Dedifferentiated amniotic fluid mesenchymal stem cell (primary cell): ENCODE data around the gene GNPAT.

Experiments
- DNase-seq: peaks from one replicate; pipeline ENCODE4 v3.0.0-alpha.2; 2016; ENCODE audit errors: extremely low spot score

Gene GNPAT

DNA sequence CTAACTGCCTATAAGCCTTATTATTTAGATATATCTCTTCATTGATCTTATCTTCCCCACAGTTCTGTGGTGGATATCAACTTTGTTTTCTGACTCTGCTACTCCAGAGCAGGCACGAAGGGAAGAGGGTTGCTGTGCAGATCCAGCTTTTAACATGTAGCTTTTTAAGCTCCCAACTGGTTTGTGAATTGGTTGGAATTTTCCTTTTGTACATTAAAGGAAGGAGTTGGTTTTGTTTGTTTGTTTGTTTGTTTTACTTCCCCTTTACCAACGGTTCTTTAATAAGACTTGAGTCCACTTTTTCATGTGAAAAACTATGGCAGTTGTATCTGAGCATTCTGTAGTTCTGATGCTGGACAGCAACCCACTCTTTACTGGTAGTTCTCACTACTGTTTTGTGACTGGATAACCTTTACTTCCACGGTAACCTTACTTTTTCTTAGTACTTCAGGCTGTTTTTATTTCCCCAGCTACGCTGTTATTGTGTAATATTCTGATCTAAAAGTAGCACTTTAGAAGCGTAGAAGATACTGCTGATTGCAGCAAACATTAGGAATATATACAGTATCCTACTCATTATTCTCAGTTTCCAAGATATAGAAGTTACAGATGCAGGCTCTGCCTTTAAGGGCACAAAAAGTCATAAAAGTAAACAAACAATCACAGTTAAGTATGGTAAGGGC lies 1.6 kb downstream of the GNPAT start:
- DNase-seq, result no peak

DNA sequence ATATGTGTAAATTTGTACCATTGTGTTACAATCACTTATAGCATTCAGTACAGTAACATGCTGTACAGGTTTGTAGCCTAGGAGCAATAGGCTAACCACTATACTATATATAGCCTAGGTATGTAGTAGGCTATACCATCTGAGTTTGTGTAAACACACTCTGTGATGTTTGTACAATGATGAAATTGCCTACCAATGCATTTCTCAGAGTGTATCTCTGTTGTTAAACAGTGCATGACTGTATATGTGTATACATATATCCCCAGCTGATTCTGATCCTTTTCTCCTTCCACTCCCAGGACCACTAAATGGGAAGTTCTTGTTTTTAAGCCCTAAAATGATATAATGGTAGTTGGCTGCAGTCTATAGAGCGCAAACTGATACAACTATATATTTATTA lies 7.8 kb downstream of the GNPAT start:
- DNase-seq, result no peak

DNA sequence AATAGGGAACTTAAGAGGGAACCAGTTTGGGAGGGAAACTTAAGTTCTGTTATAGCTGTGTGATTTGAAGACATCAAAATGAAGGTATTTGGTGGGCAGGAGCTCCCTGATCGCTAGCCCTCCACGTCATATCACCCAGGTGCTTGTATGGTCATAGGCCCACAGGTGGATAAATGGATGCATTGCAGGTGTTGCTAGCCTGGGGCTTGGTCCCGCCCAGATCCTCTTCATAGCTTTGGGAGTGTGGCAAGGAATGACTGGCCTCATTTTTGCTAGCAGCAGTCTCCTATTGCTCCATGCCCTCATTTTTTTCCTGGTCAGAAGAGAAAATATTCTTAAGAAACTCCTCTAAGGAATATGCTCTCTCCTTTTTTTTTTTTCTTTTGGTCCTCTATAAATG lies 11.3 kb downstream of the GNPAT start:
- no peak for DNase-seq

DNA sequence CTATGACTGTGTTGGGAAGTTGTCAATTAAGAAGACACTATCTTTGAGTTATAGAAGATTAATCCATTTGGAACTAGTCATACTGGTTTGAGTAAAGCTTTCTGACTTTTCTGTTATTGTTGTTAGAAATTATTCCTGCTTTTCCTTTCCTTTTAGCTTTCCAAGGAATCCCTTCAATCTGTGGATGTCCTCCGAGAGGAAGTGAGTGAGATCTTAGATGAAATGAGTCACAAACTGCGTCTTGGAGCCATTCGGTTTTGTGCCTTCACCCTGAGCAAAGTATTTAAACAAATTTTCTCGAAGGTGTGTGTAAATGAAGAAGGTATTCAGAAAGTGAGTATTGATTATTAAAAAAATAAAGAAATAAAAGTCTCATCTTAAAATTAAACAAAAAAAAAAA lies 19.3 kb downstream of the GNPAT start:
- DNase-seq, result no peak

DNA sequence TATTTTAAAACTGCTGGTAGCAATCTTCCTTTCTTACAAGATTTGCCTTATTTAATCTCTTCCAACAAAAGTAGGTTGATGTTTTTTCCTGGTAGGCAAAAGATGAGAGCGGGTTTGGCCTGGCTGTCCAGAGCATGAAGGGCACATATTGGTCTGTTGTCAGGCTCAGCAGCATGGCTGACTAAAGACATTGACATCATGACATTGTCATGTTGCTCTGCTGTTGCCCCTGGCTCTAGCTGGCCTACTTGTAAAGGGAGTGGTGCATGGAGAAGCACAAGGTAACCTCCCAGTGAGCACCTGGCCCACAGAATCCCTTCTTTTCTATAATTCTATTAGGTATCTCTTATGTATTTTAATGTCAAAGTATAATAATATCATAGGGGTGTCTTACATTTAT lies 23.6 kb downstream of the GNPAT start:
- DNase-seq, result no peak

DNA sequence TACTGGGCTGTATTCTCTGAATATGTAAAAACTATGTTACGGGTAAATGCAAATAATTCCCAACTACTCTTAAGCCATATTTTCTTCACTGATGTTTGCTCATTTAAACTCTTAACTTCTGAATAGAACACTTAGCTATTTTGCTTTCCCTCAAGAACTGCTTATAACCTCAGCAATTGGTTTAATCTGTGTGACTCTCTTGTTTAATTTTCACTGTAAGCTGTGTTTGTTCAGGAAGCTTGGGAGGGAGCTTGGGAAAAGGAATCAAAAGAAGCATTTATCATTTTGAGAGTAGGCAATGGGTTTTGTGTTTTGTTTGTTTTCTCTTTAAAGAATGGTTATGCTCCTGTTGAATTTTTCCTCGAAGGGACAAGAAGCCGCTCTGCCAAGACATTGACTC lies 24.4 kb downstream of the GNPAT start:
- no peak for DNase-seq

DNA sequence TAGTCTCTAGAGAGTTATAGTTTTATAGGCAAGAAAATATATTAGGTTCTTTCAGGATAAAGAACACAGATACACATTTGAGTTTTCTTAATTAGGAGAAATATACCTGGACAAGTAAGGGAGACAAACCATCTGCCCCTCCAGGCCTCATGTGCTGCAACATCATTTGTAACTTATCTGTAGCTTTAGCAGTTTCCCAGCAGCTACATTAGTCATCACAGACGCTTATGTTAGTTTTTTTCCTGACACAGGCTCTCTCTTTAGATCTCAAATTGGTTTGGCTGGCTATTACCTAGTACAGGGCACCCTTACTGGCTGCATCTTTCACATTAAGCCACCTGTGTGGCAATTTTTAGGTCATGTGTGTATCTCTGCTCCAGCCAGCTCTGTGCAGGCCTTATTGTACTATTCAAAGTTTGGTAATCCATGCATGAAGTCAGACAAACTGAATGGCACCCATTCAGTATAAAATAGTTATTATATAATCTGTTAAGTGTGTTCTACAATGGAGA lies 25.9 kb downstream of the GNPAT start:
- DNase-seq, result no peak

DNA sequence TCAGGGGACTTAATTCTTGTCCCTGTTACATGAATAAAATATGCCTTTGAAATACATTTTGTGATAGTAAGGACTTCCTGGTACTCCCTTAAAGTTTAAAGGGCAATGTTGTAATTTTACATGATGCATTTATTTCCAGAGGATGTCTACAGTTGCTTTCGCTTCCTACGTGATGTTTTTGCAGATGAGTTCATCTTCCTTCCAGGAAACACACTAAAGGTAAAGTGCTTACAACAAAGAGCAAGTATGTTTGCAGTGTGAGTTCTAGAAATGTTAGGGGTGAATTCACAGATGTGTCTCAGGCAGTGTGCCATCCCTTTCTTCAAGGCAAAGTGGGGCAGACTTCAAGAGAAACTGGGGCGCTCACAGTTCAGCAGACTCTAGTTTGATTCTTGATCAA lies 31.2 kb downstream of the GNPAT start:
- DNase-seq, result no peak

DNA sequence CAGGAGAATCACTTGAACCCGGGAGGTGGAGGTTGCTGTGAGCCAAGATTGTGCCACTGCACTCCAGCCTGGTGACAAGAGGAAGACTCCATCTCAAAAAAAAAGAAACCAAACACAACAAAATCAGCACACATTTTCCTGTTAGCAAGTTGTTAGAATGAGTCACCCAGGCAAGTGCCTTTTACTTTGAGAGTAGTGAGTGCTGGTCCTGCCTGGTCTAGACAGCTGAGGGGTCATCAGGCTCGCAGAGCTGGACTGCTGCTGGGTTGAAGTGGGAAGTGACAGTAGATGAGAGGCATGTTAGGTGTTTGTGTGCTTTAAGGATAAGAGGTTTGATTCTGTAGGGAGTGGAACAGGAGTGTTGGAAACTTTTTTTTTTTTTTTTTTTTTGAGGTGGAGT lies 31.9 kb downstream of the GNPAT start:
- no peak for DNase-seq

DNA sequence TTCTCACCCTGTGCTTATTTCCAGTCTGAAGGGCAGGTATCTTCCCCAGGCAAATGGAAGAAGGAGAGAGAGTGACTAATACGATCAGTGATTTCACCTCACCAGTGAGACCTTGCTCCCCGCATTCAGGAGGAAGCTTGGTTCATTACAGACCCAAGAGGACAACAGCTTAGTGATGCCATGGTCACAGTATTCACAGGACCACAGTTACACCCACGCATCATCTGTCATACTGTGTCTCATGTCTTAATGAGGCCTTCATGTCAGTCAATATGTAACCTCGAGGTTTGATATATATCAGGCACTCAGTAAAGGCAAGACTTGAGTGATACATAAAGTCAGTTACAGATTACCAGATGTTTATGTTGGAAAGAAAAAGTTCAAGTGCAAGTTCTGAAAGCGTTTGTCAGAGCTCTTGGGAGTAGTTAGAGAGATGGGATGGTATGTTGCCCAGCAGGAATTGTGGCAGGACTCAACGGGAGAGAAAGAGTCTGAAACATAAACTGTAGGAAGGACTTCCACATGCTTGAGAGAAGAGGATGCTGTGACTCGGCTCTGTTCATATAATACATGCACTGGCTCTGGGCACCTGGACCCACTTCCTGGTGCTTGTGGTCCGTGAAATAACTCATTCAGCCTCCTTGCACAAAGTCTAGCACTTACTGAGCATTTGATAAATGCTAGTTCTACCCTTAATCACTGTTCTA lies 33.3 kb downstream of the GNPAT start:
- no peak for DNase-seq

DNA sequence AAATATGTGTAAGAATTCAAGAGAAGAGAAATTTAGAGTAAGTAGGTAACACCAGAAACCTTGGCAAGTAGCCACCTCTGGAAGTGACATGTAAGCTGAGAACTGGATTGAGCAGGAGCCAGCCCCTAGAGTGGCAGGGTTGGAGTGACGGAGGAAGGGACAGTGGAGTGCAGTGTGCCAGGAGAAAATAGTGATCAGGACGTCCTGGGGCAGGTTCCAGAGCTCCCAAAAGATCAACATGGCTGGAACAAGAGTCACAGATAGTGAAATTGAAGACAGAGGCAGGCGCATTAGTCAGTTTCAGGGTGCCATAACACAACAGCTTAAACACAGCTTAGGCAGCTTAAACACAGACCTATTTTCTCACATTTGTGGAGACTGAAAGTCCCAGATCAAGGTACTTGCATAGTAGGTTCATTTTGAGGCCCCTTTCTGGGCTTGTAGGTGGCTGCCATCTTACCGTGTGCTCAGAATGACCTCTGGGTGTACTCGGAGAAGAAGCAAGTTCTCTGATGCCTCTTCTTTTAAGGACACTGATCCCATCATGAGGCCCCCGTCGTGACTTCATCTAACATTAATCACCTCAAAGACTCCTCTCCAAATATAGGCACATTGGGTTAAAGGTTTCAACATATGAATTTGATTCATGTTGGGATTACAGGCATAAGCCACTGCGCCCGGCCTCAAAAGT lies 37.2 kb downstream of the GNPAT start:
- no peak for DNase-seq

DNA sequence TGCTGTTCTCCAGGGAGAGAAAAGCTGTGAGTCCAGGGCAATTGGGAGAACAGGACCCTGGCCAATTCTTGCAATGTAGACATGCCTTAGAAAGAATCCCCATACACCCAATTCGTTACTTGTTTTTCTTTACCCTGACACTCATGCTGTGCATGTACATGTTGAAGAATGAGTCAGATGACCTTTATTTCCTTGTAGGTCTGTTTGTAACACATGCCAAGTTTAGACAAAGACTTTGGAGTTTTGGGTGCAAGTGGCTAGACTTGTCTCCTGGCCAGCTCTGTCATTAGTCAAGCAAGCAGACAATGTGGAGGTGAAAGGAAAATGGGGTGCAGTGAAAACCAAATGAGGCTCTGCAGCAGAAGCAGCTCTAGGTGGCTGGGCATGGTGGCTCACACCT lies 38.1 kb downstream of the GNPAT start:
- no peak for DNase-seq

DNA sequence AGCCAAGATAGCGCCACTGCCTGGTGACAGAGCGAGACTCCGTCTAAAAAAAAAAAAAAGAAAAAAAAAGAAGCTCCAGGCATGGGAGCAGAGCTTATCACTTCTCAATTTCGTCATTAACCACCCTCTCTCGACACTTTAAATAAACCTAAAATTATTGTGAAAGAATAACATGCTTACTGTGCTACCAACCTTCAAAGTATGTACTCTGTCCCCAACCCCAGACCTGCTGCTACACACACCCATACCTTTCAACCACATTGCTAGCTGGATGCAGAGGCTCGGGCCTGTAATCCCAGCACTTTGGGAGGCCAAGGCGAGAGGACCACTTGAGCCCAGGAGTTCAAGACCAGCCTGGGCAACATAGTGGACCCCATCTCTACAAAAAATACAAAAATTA lies 38.7 kb downstream of the GNPAT start:
- DNase-seq, result no peak

DNA sequence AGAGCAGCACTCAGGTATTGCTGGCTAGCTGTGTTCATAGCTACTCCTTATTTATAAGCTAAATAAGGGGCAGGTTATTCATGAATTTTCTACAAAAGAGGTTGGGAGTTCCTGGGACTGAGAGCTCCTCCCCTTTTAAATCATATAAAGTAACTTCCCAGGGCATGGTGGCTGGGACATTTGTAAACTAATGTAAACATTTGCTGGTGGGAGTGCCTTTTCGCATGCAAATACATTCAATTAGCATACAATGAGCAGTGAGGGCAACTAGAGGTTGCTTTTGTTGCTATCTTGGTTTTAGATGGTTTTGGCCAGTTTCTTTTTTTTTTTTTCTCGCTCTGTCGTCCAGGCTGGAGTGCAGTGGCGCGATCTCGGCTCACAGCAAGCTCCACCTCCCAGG lies 43.4 kb downstream of the GNPAT start:
- no peak for DNase-seq

DNA sequence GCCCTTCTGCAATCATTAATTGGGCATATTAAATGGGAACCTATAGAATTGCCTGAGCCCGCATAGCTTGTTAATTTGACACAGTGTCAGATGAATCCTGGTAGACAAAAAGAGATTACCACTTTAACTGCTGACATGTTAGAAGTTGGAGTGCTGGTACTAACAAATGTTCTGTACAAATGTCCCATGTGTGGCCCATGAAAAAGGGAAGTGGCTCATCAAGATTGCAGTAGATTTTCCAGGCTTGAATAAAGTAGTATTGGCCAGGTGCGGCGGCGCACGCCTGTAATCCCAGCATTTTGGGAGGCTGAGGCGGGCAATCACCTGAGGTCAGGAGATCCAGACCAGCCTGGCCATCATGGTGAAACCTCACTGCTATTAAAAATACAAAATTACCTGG lies 45.6 kb downstream of the GNPAT start:
- no peak for DNase-seq

DNA sequence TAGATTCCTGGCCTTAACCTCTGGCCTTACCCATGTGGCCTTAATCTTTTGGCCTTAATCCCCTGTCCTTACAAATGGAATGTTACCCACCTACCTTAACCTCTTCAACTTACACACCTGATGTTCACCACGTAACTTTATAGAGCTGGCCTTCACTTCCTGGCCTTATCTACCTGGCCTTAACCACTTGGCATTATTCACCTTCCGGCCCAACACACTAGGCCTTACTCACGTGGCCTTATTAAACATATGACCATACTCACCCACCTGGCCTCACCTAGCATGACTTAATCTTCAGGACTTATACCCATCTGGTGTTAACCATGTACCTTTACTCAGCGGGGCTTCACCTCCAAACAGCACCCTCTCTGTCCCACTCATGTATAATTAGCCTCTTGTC lies 54.9 kb downstream of the GNPAT start:
- no peak for DNase-seq

DNA sequence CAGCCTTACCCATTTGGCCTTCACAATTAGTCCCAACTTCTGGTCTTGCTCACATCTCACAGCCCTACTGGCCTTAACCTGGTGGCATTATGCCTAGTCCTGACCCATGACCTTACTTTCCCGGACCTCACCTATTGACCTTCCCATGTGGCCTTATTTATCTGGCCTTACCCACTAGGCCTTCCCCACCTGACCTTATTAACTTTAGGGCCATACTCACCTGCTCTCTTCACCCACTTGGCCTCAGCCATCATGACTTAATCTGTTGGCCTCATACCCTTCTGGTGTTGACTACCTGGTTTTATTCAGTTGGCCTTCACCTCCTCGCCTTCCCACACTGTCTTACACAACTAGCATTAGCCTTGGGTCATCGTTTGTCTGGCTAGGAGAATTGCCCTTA lies 61.0 kb downstream of the GNPAT start:
- DNase-seq, result no peak

DNA sequence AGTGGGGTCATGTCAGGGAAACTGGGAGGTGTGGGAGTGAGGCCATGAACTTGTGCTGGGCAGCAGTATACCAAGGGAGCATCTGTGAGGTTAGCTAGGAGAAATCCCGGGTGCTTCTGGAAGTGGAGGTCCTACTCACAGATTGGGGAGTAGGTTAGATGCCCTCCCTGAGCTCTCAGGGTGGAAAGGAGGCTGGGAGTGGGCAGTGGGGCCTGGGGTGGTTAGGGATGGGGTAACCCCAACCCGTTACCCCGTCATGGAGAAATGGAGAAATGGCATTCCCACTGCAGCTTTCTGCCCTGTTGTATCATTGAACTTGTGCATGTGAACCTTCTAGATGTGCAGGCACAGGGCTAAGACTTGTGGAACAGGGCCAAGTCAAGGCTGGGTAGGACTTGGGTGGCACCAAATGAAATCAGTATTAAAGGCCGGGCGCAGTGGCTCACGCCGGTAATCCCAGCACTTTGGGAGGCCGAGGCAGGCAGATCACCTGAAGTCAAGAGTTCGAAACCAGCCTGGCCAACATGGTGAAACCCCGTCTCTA lies 69.5 kb downstream of the GNPAT start:
- no peak for DNase-seq

DNA sequence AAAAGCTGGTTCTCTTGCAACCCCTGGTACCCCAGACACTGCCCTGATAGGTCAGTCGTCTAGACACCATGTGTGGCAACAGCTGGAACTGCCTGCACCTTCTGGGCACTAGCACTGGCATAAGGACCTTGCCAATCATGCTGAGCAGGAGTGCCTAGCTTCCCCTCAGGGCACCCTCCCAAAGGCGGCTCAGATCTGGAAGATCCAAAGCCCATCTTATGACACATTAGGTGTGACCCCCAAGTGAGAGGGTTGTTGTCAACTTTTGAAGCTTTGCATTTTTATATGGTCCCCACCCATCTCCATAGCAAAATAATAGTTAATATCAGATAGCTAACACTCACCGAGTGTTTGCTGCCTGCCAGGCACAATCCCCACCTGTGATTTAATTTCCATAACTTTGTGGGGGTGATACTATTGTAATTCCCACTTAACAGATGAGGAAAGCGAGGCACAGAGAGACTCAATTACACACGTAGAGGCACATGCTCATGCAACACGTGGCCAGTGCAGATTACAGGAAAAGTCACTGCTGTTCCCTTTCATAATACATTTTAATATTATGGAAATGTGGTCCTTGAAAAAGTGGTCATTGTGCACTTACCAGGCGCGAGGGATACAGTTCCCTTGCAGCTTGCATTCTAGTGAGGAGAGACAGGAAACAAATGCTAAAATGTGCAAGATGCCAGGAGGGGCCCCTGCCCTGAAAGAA lies 70.9 kb downstream of the GNPAT start:
- DNase-seq, result no peak

DNA sequence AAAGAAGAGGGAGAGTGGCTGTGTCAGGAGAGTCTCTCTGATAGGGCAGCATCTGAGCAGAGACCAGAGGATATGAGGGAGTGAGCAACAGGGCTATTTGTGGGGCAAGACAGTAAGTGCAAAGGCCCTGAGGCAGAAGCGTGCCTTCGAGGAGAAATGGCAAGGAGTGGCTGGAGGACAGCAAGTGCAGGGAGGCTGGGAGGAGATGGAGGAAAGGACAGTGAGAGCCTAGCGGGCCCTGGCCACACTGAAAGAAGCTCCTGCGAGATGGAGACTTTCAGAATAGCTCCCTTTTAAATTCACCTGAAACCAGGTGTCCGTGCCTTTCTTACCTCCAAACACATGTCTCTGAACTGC lies 71.4 kb downstream of the GNPAT start:
- no peak for DNase-seq

DNA sequence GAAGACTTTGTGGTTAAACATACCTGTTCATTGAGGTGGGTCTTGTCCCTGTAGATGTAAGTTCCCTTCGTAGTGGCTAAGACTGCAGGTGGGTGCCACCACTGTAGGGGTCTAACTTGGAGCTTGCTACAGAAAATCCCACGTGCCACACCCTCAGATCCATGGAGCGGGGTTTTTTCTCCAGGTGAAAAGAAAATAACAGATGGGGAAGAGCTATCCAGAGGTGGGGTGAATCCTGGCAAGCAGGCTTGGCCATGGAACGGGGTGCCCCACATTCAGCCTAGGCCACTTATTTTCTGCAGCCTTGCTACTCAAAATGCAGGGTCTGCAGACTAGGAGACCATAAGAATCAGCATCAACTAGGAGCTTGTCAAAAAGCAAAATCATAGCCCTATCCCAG lies 72.6 kb downstream of the GNPAT start:
- no peak for DNase-seq

DNA sequence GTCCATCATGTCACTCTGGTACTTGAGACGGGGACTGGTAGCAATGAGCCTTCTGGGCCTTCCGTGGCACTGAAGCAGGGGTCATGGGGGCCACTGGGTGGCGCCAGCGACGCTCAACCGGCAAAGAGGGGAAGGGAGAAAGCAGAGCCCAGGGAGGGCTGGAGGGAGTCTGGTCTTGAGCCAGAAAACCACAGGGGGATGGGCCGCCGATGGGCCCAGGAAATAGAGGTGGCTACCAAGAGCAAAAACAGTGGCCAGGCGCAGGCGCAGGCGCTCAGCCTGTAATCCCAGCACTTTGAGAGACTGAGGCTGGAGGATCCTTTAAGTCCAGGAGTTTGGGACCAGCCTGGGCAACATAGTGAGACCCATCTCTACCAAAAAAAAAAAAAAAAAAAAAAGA lies 74.9 kb downstream of the GNPAT start:
- no peak for DNase-seq
